ENCODE measurements around the gene SRGAP1. TPM values are rescaled to one million over a fixed set of nuclear protein-coding genes. Genes with fewer than 3 reads are reported as not detected.

SRGAP1 gene
- total RNA-seq, 1 experiment from 2014 or later = 26.8 TPM

DNA sequence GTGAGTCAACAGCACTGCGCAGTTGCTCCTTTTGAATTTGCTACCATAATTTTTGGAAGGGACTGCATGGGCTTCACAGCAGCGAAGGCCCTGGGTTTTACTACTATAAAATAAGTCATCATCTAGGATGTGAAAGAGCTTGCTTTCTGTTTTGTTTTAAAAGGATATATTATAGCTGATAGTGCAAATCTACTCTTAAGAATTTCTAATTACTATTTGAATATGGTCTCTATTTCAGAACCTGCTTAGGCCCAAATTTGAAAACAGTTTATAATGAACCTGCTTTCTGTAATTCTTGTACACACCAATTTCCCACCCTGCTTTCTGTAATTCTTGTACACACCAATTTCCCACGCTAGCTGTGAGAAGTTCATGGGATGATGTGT lies 73.0 kb downstream of the SRGAP1 start:
- intact Hi-C loops (cut with micrococcal nuclease; ENCODE audit: unreplicated experiment) (loop anchor here (5.0 kb wide), 2 partner anchors 55 to 70 kb away; no protein-coding TSS in a partner anchor), in situ Hi-C loops (cut with HindIII; ENCODE audit: low pct_unique_long_range_greater_than_20kb, low sequenced_read_pairs) (no loop called here)
- no peaks in the 10 kb centered on the region for H3K9me3 ChIP-seq (ENCODE audit: control insufficient read depth, insufficient read depth, low read depth, low read length)
- TF ChIP-seq POLR2AphosphoS5 (IDR thresholded peaks at IDR 0.05; ENCODE audit: low read depth, low read length) (no peak), CTCF (IDR thresholded peaks at IDR 0.05) (no peak), TCF7L2 (IDR thresholded peaks at IDR 0.05; ENCODE audit: low read depth, low read length) (no peak)
- TF ChIP-seq, protein P1, sequence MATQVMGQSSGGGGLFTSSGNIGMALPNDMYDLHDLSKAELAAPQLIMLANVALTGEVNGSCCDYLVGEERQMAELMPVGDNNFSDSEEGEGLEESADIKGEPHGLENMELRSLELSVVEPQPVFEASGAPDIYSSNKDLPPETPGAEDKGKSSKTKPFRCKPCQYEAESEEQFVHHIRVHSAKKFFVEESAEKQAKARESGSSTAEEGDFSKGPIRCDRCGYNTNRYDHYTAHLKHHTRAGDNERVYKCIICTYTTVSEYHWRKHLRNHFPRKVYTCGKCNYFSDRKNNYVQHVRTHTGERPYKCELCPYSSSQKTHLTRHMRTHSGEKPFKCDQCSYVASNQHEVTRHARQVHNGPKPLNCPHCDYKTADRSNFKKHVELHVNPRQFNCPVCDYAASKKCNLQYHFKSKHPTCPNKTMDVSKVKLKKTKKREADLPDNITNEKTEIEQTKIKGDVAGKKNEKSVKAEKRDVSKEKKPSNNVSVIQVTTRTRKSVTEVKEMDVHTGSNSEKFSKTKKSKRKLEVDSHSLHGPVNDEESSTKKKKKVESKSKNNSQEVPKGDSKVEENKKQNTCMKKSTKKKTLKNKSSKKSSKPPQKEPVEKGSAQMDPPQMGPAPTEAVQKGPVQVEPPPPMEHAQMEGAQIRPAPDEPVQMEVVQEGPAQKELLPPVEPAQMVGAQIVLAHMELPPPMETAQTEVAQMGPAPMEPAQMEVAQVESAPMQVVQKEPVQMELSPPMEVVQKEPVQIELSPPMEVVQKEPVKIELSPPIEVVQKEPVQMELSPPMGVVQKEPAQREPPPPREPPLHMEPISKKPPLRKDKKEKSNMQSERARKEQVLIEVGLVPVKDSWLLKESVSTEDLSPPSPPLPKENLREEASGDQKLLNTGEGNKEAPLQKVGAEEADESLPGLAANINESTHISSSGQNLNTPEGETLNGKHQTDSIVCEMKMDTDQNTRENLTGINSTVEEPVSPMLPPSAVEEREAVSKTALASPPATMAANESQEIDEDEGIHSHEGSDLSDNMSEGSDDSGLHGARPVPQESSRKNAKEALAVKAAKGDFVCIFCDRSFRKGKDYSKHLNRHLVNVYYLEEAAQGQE (IDR thresholded peaks at IDR 0.05; ENCODE audit: insufficient read depth in 1 of 2, low read depth in 2 of 2, low read length in 1 of 2) = no peak
- TSS peak; percentile 96 for BruUV-seq (replicated peaks)
- no peaks in the 10 kb centered on the region for H3K36me3 ChIP-seq (ENCODE audit: control insufficient read depth, insufficient read depth, low read length)
- ChIA-PET CTCF (interaction anchor here (0.6 kb wide), 1 partner anchor 18 kb away, joined by 3 read pairs; no protein-coding TSS in a partner anchor), POLR2A (no interaction called here)
- peak overlapping the region; percentile 99 for H3K27ac ChIP-seq (ENCODE audit: low read length)
- peak overlapping the region; percentile 2 to 42; a peak in 2 of 4 replicates for H3K4me3 ChIP-seq (ENCODE audit: low read depth in 2 of 2, low read length in 2 of 2)
- H3K27me3 ChIP-seq (ENCODE audit: control insufficient read depth, insufficient read depth, low read length) = no peaks in the 10 kb centered on the region
- ATAC-seq = no peak
- peaks cover 91% of the 10 kb centered on the region for H3K4me1 ChIP-seq (ENCODE audit: control insufficient read depth, insufficient read depth, low read length)
- DNase-seq (ENCODE audit: low read depth, low spot score) = no peak

DNA sequence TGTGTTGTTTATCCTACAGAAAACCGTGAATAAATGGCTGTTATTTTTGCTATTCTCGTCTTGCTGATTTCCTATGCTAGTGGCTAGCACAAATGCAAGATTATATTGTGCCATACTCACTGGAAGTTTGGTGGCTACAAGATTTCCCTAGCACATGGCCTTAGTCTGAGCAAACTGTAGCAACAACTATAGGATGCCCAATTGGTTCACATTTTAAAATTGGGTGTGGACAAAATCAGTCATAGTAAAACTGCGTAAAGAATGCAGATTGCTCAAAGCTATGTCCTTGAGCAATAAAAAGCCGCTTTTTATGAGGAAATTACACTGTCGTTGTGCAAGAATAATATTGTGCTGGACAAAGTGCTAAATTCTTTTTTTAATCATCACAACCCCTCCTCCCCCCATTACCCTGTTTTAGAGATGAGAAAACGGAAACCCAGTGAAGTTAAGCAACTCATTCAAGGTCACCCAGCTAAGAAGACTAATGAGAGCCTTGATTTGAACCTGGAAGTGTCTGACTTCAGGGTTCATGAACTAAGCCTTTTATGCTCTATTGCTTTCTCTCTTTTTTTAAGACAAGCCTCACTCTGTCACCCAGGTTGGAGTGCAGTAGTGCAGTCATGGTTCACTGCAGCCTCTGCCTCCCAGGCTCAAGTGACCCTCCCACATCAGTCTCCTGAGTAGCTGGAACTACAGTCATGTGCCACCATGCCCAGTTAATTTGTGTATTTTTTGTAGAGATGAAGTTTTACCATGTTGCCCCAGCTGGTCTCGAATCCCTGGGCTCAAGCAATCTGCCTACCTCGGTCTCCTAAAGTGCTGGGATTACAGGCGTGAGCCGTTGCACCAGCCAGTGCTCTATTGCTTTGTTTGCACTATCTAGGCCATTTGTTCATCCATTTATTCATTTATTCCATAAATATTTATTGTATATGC lies 73.6 kb downstream of the SRGAP1 start:
- no peaks in the 10 kb centered on the region for H3K9me3 ChIP-seq (ENCODE audit: control insufficient read depth, insufficient read depth, low read depth, low read length)
- H3K4me1 ChIP-seq (ENCODE audit: control insufficient read depth, insufficient read depth, low read length) = peaks cover 92% of the 10 kb centered on the region
- peak overlapping the region; percentile 99 for H3K27ac ChIP-seq (ENCODE audit: low read length)
- BruUV-seq (replicated peaks) = no TSS peak
- H3K4me3 ChIP-seq (ENCODE audit: low read depth in 2 of 2, low read length in 2 of 2) = peak overlapping the region; percentile 6 to 42; a peak in 3 of 4 replicates
- DNase-seq (ENCODE audit: low read depth, low spot score) (peak; percentile 90), ATAC-seq (peak; percentile 81)
- ChIA-PET POLR2A (no interaction called here), CTCF (interaction anchor here (0.6 kb wide), 1 partner anchor 18 kb away, joined by 3 read pairs; no protein-coding TSS in a partner anchor)
- intact Hi-C loops (cut with micrococcal nuclease; ENCODE audit: unreplicated experiment) (loop anchor here (5.0 kb wide), 2 partner anchors 56 to 71 kb away; no protein-coding TSS in a partner anchor), in situ Hi-C loops (cut with HindIII; ENCODE audit: low pct_unique_long_range_greater_than_20kb, low sequenced_read_pairs) (no loop called here)
- H3K27me3 ChIP-seq (ENCODE audit: control insufficient read depth, insufficient read depth, low read length) = no peaks in the 10 kb centered on the region
- H3K36me3 ChIP-seq (ENCODE audit: control insufficient read depth, insufficient read depth, low read length) = no peaks in the 10 kb centered on the region
- TF ChIP-seq POLR2AphosphoS5 (IDR thresholded peaks at IDR 0.05; ENCODE audit: low read depth, low read length) (no peak; the same call in 1 of the 2 replicates), CTCF (IDR thresholded peaks at IDR 0.05) (no peak), TCF7L2 (IDR thresholded peaks at IDR 0.05; ENCODE audit: low read depth, low read length) (peak; percentile 89), SIN3A (IDR thresholded peaks at IDR 0.05; ENCODE audit: borderline replicate concordance, insufficient read depth, low read depth, low read length) (no peak)
- TF ChIP-seq, protein P1 (IDR thresholded peaks at IDR 0.05; ENCODE audit: insufficient read depth in 1 of 2, low read depth in 2 of 2, low read length in 1 of 2) = no peak
